Lower leg skin (tissue), 3 donors: ENCODE results near the gene UBA3.

ENCODE experiments used
- CTCF ChIP-seq, 3 donors: fragments of 450-650 bp; IDR thresholded peaks; one replicate each; pipeline ENCODE4 v1.5.1; 2016; ENCODE audit warnings: antibody characterized with exemption in 3 of 3, mild to moderate bottlenecking in 3 of 3, moderate library complexity in 2 of 3
- POLR2A ChIP-seq, 2 donors: fragments of 450-650 bp; IDR thresholded peaks; one replicate each; pipeline ENCODE4 v1.6.1; 2016 to 2017; ENCODE audit warnings: antibody characterized with exemption in 2 of 2, mild to moderate bottlenecking in 1 of 2, moderate library complexity in 1 of 2

GRCh38 chr3:69122403-69122802 is 42.2 kb upstream of the UBA3 start, which contains the start of gene LMOD3:
- TF ChIP-seq POLR2A (IDR thresholded peaks at IDR 0.05) (no peak), CTCF (IDR thresholded peaks at IDR 0.05) (no peak)
